GM19239 (cell line): ENCODE results near the gene AP3M1.
A peak's percentile ranks its signal among the peaks of the same experiment; 100 is the strongest.
"Not testable (repeated sequence)": the region's sequence is repeated elsewhere in the genome, so short reads cannot be mapped to it uniquely, and the experiment has no call there.

Experiments
- DNase-seq: peaks from one replicate; pipeline ENCODE4 v3.0.0; 2011; ENCODE audit warnings: low spot score; ENCODE audit not compliant: insufficient read length
- FAIRE-seq: peaks from 2 replicates; lab custom pipeline; 2011; peaks lifted over from hg19 to GRCh38; lab: Jason Lieb, UNC

Gene AP3M1

GRCh38 chr10:74150204-74150989 is at the start of gene AP3M1:
Gene AP3M1, minus strand, starts transcription at chr10:74150828. Its CDS starts 12,449 bp downstream, at chr10:74138379.
- peak; percentile 55 for FAIRE-seq
- peak; percentile 65 for DNase-seq

GRCh38 chr10:74199315-74199714 is 48.7 kb upstream of the AP3M1 start:
- DNase-seq (no peak), FAIRE-seq (no peak)

- DNase-seq (no peak), FAIRE-seq (no peak)
Measured at GRCh38 chr10:74194999-74195398, 44.4 kb upstream of the AP3M1 start.

GRCh38 chr10:74194545-74194944 is 43.9 kb upstream of the AP3M1 start:
- no peak for FAIRE-seq
- DNase-seq = no peak

GRCh38 chr10:74190494-74190893 is 39.9 kb upstream of the AP3M1 start:
- DNase-seq (no peak), FAIRE-seq (peak; percentile 26)

GRCh38 chr10:74189999-74190421 is 39.4 kb upstream of the AP3M1 start:
- FAIRE-seq = peak; percentile 97
- peak; percentile 23 for DNase-seq

GRCh38 chr10:74188617-74189016 is 38.0 kb upstream of the AP3M1 start:
- FAIRE-seq = not testable (repeated sequence)

GRCh38 chr10:74187237-74187636 is 36.6 kb upstream of the AP3M1 start:
- FAIRE-seq (no peak), DNase-seq (no peak)

More at GRCh38 chr10:74188617-74189016, 38.0 kb upstream of the AP3M1 start:
- not testable (repeated sequence) for DNase-seq

GRCh38 chr10:74186678-74187077 is 36.0 kb upstream of the AP3M1 start:
- DNase-seq = no peak
- no peak for FAIRE-seq

- DNase-seq (no peak), FAIRE-seq (no peak)
Measured at GRCh38 chr10:74179111-74179710, 28.6 kb upstream of the AP3M1 start.

GRCh38 chr10:74178042-74178791 is 27.6 kb upstream of the AP3M1 start:
- DNase-seq = no peak
- no peak for FAIRE-seq

GRCh38 chr10:74177140-74177677 is 26.6 kb upstream of the AP3M1 start:
- no peak for DNase-seq
- no peak for FAIRE-seq

- FAIRE-seq (peak; percentile 89), DNase-seq (peak; percentile 64)
Measured at GRCh38 chr10:74176380-74177139, 25.9 kb upstream of the AP3M1 start.

GRCh38 chr10:74175510-74176379 is 25.1 kb upstream of the AP3M1 start:
- FAIRE-seq (no peak), DNase-seq (no peak)

GRCh38 chr10:74174521-74174920 is 23.9 kb upstream of the AP3M1 start:
- FAIRE-seq (no peak), DNase-seq (no peak)

- DNase-seq (no peak), FAIRE-seq (no peak)
Measured at GRCh38 chr10:74171625-74172024, 21.0 kb upstream of the AP3M1 start.

- FAIRE-seq = peak; percentile 65
- DNase-seq = no peak
Measured at GRCh38 chr10:74167443-74167842, 16.8 kb upstream of the AP3M1 start.

GRCh38 chr10:74165530-74165901 is 14.9 kb upstream of the AP3M1 start:
- no peak for DNase-seq

More at GRCh38 chr10:74165530-74165901, 14.9 kb upstream of the AP3M1 start:
- peak; percentile 11 for FAIRE-seq
